ENCODE results near the gene PEX16.
A peak's percentile ranks its signal among the peaks of the same experiment; 100 is the strongest.

Gene PEX16

GRCh38 chr11:45897556-45897955, 20.1 kb downstream of the PEX16 start:
- DNase-seq = no peak

GRCh38 chr11:45896422-45896984, 21.2 kb downstream of the PEX16 start:
- peak; percentile 80 for DNase-seq

- no peak for DNase-seq
These were observed 22.0 kb downstream of the PEX16 start for GRCh38 chr11:45895553-45896259.

DNA sequence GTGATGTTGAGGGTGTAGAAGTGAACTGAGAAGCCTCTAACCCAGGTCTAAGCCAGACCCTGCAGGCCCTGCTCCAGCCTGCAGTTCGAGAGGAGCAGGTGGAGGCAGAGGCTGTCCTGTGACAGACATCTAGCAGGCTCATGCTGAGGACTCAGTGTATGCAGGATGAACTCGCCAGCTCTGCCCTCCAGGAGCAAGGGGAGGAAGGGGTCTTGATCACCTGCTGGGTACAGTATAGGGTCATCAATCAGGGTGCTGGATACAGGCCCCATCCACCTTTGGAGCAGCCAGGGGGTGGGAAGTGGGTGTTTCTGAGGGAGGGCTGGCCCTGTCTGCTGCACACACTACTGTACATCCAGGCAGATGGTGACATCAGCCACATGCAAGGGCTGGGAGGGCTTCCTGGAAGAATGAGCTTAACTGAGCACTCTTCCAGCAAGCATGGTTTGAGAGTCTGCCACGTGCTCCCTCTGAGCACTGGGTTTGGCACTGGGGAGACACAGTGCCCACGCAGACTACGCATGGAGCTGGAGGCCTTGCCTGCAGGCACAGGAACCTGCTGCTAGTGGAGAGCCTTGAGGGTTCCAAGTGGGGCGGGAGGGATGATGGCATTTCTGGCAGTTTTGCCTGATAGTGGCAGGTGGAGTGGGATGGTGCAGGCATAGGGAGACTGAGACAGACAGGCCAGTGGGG, 23.0 kb downstream of the PEX16 start:
- DNase-seq = no peak

GRCh38 chr11:45892856-45893255, 24.8 kb downstream of the PEX16 start:
- DNase-seq = no peak

- no peak for DNase-seq
These were observed 26.7 kb downstream of the PEX16 start for GRCh38 chr11:45890886-45891550.

DNA sequence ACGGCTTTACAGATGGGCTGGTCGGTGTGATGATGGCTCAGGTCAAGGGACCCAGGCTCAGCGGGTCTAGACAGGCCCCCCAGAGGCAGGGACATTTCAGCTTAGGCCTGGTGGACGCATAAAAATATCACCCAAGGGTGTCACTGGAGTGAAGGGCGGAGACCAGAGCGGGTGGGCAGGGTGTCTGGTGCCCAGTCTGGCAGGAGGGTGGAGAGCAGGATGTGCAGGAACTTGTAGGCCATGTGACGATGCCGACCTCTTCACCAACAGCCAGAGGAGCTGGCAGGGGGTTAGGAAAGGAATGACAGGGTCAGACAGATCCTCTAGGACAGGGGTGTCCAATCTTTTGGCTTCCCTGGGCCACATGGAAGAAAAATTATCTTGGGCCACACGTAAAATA, 27.7 kb downstream of the PEX16 start:
- DNase-seq = no peak

DNA sequence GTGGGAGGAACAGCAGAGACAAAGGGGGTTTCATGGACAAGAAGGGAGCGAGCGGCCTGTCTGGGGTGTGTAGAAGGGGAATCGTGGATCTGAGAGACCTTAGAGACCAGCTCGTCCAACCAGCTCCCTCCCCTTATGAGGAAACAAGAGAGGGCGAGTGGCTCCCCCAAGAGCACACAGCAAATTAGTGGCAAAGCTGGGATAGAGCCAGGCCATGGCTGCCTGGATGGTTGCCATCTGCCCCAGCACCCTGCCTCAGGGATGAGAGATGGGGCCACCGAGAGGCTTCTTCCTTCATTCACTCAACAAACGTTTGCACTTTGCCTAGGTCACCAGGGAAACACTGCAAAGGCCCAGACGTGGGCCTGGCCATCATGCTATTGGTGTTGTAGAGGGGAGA, 28.1 kb downstream of the PEX16 start:
- DNase-seq = no peak

- no peak for DNase-seq
These were observed 30.1 kb downstream of the PEX16 start for GRCh38 chr11:45887587-45887986.

GRCh38 chr11:45886816-45887520, 30.7 kb downstream of the PEX16 start:
- DNase-seq = no peak

DNA sequence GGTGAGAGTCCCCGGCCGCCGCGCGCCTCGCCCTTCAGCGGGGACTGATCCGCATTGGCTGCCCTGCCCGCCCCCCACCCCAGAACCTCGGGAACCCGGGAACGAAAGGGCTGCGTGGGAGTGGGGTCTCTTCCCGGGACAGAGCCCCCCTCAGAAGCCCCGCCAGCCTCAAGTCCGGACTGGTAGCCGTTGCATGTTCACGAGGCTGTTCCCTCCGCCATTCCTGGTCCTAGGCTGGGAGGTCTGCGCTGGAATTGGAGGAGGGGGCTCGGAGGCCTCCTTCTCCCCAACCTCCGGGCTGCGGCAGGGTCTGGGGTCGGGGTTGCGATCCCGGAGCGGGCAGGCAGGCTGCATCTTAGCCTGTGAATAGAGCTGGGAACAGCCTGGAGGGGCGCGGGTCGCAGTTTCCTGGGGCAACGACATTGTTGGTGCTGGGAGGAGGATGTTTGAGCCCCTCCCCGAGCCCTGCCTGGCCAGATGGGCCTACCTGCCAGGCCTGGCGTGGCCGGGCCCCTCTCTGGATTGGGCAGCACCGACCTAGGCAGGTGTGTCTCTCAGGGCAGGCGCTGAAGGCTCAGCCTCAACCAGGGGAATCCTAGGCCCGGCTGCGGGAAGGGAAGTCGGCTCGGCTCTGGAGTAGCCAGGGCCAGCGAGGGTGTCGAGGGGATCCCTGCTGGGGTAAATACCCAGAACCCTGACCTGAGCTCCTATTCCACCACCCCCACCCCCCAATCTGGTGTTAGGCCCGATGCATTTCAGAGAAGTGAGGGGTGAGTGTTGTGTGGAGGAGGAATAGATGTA, 31.6 kb downstream of the PEX16 start:
- DNase-seq = no peak

DNA sequence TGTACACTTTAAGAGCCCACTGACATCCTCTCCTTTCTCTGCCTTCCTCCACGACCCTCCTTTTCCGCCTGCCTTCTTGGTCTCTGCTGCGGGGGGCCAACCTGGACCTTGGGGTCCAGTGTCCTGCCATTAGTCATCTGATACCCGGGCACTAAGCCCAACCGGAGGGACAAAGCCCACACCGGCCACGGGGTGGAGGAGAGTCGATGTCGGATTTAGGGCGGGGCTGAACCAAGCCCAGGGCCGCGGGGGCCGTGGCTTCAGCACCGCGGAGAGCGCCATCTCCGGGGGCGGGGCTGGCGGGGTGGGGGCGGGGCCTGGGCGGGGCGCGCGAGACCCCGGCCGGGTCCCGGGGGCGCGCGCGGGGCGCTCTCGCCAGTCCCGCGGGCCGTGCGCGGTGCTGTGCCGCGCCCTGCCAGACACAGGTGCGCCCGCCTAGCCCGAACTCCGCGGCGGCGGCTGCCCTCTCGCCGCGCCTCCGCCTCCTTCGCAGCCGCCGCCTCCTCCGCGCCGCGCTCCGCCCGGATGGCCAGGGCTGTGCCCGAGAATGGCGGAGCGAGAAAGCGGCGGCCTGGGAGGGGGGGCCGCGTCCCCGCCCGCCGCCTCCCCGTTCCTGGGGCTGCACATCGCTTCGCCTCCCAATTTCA, 32.3 kb downstream of the PEX16 start, which contains the start of gene MAPK8IP1:
MAPK8IP1 (plus strand) TSS at position 378 of the 647 bp plus-strand sequence; CDS start at position 548, 170 bp downstream.
- no peak for DNase-seq

GRCh38 chr11:45884596-45885185, 33.0 kb downstream of the PEX16 start:
- no peak for DNase-seq

DNA sequence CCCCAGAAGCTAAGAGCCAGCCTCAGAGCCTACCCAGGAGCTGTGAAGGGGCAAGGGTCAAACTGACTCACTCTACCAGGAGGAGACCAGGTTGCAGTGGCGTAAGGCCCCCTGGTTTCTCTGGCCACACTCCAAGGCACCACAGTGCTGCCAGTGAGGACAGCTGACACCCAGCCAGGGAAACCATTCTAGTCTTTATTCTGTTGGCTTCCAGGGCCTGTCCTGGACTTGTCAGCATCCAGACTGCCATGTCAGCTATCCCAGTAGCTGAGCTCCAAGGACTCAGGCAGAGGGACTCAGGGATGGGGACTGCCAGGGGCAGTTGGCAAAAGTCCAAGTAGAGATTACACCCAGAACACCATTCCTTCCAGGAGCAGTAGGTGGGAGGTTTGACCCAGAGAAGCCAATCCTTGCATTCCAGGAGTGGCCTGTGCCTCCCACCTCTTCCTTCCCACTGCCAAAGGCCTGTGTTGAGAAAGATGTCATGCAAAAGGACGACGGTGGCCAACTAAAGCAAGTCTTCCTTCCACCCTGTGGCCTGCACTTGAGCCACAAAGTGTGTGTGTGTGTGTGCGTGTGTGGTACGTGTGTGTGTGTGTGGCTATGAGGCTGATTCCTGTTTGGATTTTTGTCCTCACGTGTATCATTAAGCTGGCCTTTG, 35.8 kb downstream of the PEX16 start:
- no peak for DNase-seq

DNA sequence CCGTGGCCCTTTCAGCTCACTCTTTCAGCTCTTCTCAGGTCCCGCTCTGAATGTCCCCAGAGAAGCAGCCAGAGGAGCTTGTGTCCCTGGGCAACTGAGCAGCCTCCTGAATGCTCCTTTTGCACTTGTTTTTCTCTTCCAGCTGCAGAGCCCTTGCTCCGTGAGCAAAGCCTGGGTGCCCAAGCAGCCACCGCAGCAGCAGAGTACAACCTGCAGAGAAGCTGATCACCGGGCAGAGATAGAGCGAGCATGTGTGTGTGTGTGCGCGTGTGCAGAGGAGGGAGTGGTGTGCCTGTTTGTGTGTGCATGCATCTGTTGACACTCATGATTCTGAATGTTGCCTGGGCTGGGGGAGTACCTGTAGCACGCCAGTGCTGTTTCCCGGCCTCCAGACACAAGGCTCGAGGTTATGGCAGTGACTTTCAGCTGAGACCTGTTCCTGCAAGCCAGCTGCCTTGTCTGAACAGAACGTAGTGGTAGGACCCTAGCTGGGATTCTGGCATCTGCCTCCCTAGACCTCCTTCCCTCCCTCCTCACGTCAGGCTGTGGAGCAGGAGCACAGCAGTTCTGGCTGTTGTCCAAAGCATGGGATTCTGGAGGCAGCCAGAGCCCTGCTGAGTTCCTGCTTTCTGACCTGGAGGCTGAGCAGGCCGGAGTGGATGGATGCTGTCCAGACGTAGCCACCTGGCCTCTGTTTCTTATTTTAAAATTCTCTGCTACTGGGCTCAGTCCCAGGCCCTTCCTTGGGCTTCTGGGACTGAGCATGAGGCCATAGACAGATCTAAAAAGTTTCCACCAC, 36.7 kb downstream of the PEX16 start:
- peak; percentile 36 for DNase-seq

GRCh38 chr11:45879803-45880686, 37.6 kb downstream of the PEX16 start:
- no peak for DNase-seq

- no peak for DNase-seq
These were observed 39.8 kb downstream of the PEX16 start for GRCh38 chr11:45877845-45878244.

DNA sequence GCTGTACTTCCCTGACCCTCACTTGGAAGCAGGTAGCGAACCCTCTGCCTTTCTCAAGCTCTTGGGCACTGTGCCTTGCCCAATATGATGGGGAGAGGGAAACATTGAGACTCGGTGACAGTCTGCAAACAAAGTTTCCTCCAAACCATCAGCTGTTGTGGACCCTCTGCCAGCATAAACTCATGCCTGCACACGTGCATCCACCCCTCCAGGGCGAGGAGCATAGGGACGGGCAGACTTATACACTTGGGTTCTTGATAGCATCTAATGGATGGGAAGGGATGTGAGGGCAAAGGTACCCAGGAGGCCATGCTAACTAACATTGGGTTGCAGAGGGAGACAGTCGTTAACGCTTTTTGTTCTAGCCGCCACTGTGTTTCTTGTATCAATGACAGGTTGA, 40.5 kb downstream of the PEX16 start:
- DNase-seq = no peak

DNA sequence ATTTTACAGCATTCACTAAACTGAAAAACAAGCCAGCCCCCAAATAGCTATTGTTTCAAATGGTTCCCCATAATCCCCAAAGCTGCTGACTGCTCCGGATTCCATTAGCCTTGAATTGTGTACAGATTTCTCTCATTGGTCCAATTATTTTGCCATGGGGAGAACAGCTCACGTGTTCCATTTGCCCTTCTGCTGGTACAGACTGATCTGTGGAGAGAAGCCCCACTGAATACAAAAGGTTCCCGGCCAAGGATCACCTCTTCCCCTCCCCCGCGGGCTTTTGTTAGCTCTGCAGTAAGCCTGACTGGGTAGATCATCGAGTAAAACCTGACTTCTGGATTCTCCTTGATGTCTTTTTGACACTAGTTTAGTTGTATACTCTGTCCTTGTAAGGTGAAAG, 41.3 kb downstream of the PEX16 start:
- no peak for DNase-seq
